SK-N-SH treated with all-trans-retinoic acid at 6 μM for 48 hours (cell line): Measurements from ENCODE around the gene PARP8.

ENCODE experiments used
- ARNTL ChIP-seq: fragments of 450-650 bp; formaldehyde crosslinking; IDR thresholded peaks from 2 replicates; pipeline ENCODE4 v1.5.0; 2020; ENCODE audit warnings: low read depth, mild to moderate bottlenecking, moderate library complexity, borderline replicate concordance
- CSDC2 ChIP-seq: fragments of 250-450 bp; sonication (Bioruptor Pico); IDR thresholded peaks from 2 replicates; pipeline ENCODE4 v1.5.0; 2020; ENCODE audit warnings: mild to moderate bottlenecking, moderate library complexity
- OSR1 ChIP-seq: fragments of 250-450 bp; sonication (Bioruptor Pico); IDR thresholded peaks from 2 replicates; pipeline ENCODE4 v1.8.0; 2022; ENCODE audit warnings: moderate library complexity, mild to moderate bottlenecking, inconsistent platforms
- PATZ1 ChIP-seq: fragments of 250-450 bp; sonication (Bioruptor Pico); IDR thresholded peaks from 2 replicates; pipeline ENCODE4 v1.8.0; 2020; ENCODE audit warnings: mild to moderate bottlenecking, moderate library complexity, borderline replicate concordance
- POU6F1 ChIP-seq: fragments of 250-450 bp; sonication (Bioruptor Pico); IDR thresholded peaks from 2 replicates; pipeline ENCODE4 v1.8.0; 2021; ENCODE audit warnings: low read depth, mild to moderate bottlenecking, moderate library complexity, borderline replicate concordance
- TCF4 ChIP-seq: fragments of 250-450 bp; sonication (Bioruptor Pico); IDR thresholded peaks from 2 replicates; pipeline ENCODE4 v1.8.0; 2021; ENCODE audit warnings: mild to moderate bottlenecking, moderate library complexity, borderline replicate concordance
- ZFP3 ChIP-seq: fragments of 250-450 bp; sonication (Bioruptor Pico); IDR thresholded peaks from 2 replicates; pipeline ENCODE4 v1.5.0; 2020; ENCODE audit warnings: mild to moderate bottlenecking, moderate library complexity
- ZFP30 ChIP-seq: fragments of 450-650 bp; formaldehyde crosslinking; IDR thresholded peaks from 2 replicates; pipeline ENCODE4 v1.5.0; 2022; ENCODE audit warnings: mild to moderate bottlenecking, moderate library complexity
- ZNF565 ChIP-seq: fragments of 450-650 bp; formaldehyde crosslinking; conservative IDR thresholded peaks from 2 replicates; pipeline ENCODE4 v1.5.0; 2020; ENCODE audit warnings: low read depth, mild to moderate bottlenecking, moderate library complexity
- ZNF70 ChIP-seq: fragments of 450-650 bp; formaldehyde crosslinking; IDR thresholded peaks from 2 replicates; pipeline ENCODE4 v1.5.0; 2020; ENCODE audit warnings: mild to moderate bottlenecking, moderate library complexity

GRCh38 chr5:50827516-50828247 lies 161.2 kb downstream of the PARP8 start:
- no peak for TF ChIP-seq POU6F1 (CRISPR knock-in tag)
- no peak for TF ChIP-seq ARNTL
- no peak for TF ChIP-seq CSDC2 (CRISPR knock-in tag)
- TF ChIP-seq PATZ1 = no peak
- TF ChIP-seq ZFP3 (CRISPR knock-in tag) = no peak
- no peak for TF ChIP-seq ZFP30
- no peak for TF ChIP-seq ZNF565 (CRISPR knock-in tag)
- TF ChIP-seq ZNF70 = no peak
- no peak for TF ChIP-seq OSR1 (CRISPR knock-in tag)
- TF ChIP-seq TCF4 (CRISPR knock-in tag) = no peak
